HG02885 (cell line): ENCODE measurements around the gene SCG3.

ENCODE experiments used
- ATAC-seq: cut with Tn5 transposase; IDR thresholded peaks from one replicate; pipeline ENCODE4 v1.9.1; 2021; ENCODE audit warnings: mild to moderate bottlenecking; ENCODE audit not compliant: unreplicated experiment, poor library complexity

Gene SCG3

DNA sequence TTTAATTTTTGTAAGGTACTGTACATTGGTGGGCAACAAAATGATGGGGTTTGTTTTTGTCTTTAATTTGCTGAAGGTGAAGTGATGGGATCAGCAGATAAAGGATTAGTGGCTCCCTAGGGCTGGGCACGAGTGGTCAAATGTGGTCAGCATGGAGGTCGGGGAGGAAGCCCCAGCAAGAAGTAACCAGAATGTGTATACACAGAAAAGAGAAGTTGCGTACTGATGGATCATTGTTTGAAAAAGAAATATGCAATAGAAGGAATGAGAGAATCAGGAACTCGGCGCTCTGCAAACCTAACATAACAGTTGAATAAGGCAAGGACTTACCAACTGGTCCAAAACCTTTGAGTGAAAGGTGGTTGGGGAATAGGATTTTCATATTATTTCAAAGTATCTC lies 71.6 kb downstream of the SCG3 start:
- no peak for ATAC-seq

- ATAC-seq = no peak
These were observed 73.0 kb downstream of the SCG3 start for GRCh38 chr15:51754267-51754666.

DNA sequence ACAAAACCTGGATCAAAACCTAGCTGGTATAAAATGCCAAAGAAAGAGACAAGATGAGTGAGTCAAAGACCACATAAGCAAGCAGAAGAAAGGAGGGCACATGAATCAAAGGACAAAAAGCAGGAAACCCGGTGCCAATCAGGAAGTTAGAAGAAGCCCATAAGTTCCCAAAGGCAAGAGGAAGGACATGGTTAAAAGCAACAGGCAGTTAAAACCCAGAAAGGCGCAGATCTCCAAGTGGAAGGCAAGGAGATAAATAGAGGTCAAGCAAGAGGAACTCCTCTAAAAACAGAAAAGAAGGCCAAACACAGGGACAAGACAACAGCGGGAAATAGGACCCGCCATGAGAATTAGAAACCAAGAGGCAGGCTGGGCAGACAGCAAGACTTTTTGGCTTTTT lies 74.5 kb downstream of the SCG3 start:
- ATAC-seq = no peak

GRCh38 chr15:51756482-51756881 lies 75.2 kb downstream of the SCG3 start:
- ATAC-seq = no peak

DNA sequence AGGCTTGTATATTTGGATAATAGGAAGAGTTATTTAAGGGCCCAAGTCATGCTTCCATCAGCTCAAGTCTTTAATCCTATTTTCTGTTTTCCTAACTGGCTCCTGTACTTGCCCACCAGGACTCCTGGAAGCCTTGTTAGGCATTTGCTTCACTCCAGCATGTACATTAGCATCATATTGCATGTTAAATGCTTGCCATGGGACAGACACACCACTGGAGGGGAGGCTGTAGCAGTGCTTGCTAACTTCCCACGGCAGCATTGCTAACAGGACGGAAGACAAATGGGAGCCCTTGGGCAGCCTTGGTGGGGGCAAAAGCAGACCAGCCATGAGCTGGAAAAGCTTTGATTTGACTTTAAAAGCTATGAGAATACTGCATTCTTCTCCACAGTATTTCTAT lies 76.1 kb downstream of the SCG3 start:
- ATAC-seq = no peak

- no peak for ATAC-seq
These were observed 77.3 kb downstream of the SCG3 start for GRCh38 chr15:51758645-51759044.

DNA sequence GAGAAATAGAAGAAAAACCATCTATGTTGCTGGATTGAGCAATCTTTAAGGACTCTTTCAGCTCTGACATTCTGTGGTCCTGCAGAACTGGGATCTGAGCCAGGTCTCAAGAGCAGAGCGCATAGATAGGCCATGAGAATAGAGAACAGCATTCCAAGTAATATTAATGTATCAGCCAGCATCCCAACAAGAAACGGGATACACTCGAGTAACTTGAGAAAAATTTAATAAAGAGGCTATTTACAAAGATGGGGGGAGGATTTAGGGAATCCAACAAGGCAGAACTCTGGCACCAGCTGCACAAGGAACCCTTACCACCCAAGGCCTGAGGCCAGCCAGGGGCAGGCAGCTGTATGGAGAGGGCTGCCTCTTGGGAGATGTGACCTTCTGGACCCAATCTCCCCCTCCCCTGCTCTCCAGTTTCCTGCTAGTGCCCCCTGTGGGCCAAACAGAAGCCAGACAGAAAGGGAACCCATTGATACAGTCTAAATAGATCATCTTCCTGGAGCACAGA lies 78.3 kb downstream of the SCG3 start:
- no peak for ATAC-seq

DNA sequence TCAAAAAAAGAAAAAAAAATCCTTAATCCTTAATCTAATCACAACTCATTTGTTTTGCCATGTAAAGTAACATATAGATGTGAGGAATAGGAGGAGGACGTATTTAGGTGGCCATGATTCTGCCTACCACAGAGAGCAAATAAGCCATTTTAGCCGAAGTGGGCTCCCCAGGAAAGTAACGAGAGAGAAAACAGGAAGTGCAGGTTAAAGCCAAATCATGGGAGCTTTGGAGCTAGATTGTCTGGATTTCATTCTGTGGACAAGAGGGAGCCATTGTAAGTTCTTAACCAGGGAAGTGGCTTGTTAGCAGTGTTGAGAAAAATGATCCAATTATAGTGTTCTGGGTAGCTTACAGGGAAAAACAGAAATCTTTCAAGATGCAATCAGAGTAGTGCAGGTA lies 79.5 kb downstream of the SCG3 start:
- no peak for ATAC-seq

GRCh38 chr15:51765751-51766150 lies 84.4 kb downstream of the SCG3 start:
- ATAC-seq = no peak

- ATAC-seq = no peak
These were observed 85.0 kb downstream of the SCG3 start for GRCh38 chr15:51766341-51766740.

DNA sequence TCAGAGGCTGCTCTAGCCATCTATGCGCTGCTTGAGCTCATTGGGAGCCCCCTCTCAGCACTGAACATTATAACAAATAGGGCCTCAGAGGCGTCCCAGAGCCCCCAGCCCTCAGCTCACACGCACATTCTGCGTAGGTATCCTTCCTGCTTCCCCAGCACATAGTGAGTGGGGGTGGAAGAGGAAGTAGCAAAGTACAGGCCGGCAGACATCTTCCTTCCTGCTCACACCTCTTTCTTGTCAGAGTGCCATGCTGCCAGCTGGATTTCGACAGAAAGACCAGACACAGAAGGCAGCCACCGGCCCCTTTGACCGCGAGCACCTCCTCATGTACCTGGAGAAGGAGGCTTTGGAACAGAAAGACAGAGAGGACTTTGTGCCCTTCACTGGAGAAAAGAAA lies 86.7 kb downstream of the SCG3 start:
- ATAC-seq = no peak
